ENCODE results near the gene MRPL49.

Gene MRPL49

GRCh38 chr11:65089621-65090020, 32.5 kb upstream of the MRPL49 start:
- Histone ChIP-seq H3K4me1 (ENCODE audit: control extremely low read depth in 1 of 4, control insufficient read depth in 4 of 4, insufficient read depth in 4 of 4, low read length in 3 of 4) (peaks cover 0 to 9% (median 8%) of the 10 kb centered on the region in 4 experiments), H3K4me3 (ENCODE audit: control insufficient read depth in 1 of 7, extremely low read depth in 1 of 7, insufficient read depth in 4 of 7, low read depth in 2 of 7, low read length in 6 of 7) (no peak overlapping the region), H3K27ac (ENCODE audit: insufficient read depth in 1 of 2, low read depth in 1 of 2, low read length in 2 of 2, poor library complexity in 1 of 2, severe bottlenecking in 2 of 2) (no peak overlapping the region), H3K27me3 (replicated peaks in 2 of 5; ENCODE audit: control insufficient read depth in 4 of 5, insufficient read depth in 5 of 5, low read length in 4 of 5) (no peaks in the 10 kb centered on the region), H3K36me3 (ENCODE audit: control insufficient read depth in 4 of 4, insufficient read depth in 4 of 4, low read length in 3 of 4) (peaks cover 4 to 47% (median 35%) of the 10 kb centered on the region in 4 experiments), H3K9me3 (ENCODE audit: control extremely low read depth in 1 of 5, control insufficient read depth in 4 of 5, insufficient read depth in 2 of 5, low read depth in 1 of 5, low read length in 4 of 5) (no peaks in the 10 kb centered on the region)
- ChIA-PET CTCF (interaction anchor here (1.0 to 1.1 kb wide), 2 partner anchors 9 to 12 kb away, joined by 3 read pairs; no protein-coding TSS in a partner anchor), POLR2A (no interaction called here)
- WGBS (ENCODE audit: insufficient coverage): 100% methylated on average over 2 of the region's 4 CpGs
- DNase-seq: no peak

- H3K9me3 ChIP-seq (ENCODE audit: control extremely low read depth in 1 of 5, control insufficient read depth in 4 of 5, insufficient read depth in 2 of 5, low read depth in 1 of 5, low read length in 4 of 5): no peaks in the 10 kb centered on the region
- no peak for DNase-seq
- CTCF ChIA-PET: interaction anchor here (1.0 kb wide), 2 partner anchors 11 to 15 kb away, joined by 3 read pairs; no protein-coding TSS in a partner anchor
- H3K36me3 ChIP-seq (ENCODE audit: control insufficient read depth in 4 of 4, insufficient read depth in 4 of 4, low read length in 3 of 4): peaks cover 1 to 41% (median 32%) of the 10 kb centered on the region in 4 experiments
- H3K4me1 ChIP-seq (ENCODE audit: control extremely low read depth in 1 of 4, control insufficient read depth in 4 of 4, insufficient read depth in 4 of 4, low read length in 3 of 4): peaks cover 0 to 2% (median under 1%) of the 10 kb centered on the region in 4 experiments
- H3K27ac ChIP-seq (ENCODE audit: insufficient read depth in 1 of 2, low read depth in 1 of 2, low read length in 2 of 2, poor library complexity in 1 of 2, severe bottlenecking in 2 of 2): no peak overlapping the region
- H3K27me3 ChIP-seq (replicated peaks in 2 of 5; ENCODE audit: control insufficient read depth in 4 of 5, insufficient read depth in 5 of 5, low read length in 4 of 5): no peaks in the 10 kb centered on the region
- POLR2A ChIA-PET: no interaction called here
- H3K4me3 ChIP-seq (ENCODE audit: control insufficient read depth in 1 of 7, extremely low read depth in 1 of 7, insufficient read depth in 4 of 7, low read depth in 2 of 7, low read length in 6 of 7): no peak overlapping the region
- WGBS (ENCODE audit: insufficient coverage): 94% methylated on average over 3 of the region's 4 CpGs
Observed at GRCh38 chr11:65090628-65091027, 31.5 kb upstream of the MRPL49 start.

- Histone ChIP-seq H3K4me1 (ENCODE audit: control extremely low read depth in 1 of 4, control insufficient read depth in 4 of 4, insufficient read depth in 4 of 4, low read length in 3 of 4) (peaks cover 4 to 15% (median 9%) of the 10 kb centered on the region in 4 experiments), H3K36me3 (ENCODE audit: control insufficient read depth in 4 of 4, insufficient read depth in 4 of 4, low read length in 3 of 4) (peaks cover 0 to 13% (median 9%) of the 10 kb centered on the region in 4 experiments), H3K27me3 (replicated peaks in 2 of 5; ENCODE audit: control insufficient read depth in 4 of 5, insufficient read depth in 5 of 5, low read length in 4 of 5) (no peaks in the 10 kb centered on the region), H3K4me3 (ENCODE audit: control insufficient read depth in 1 of 7, extremely low read depth in 1 of 7, insufficient read depth in 4 of 7, low read depth in 2 of 7, low read length in 6 of 7) (peak overlapping the region in 4 of 7 experiments; percentile 77 to 91 (median 82)), H3K9me3 (ENCODE audit: control extremely low read depth in 1 of 5, control insufficient read depth in 4 of 5, insufficient read depth in 2 of 5, low read depth in 1 of 5, low read length in 4 of 5) (no peaks in the 10 kb centered on the region), H3K27ac (ENCODE audit: insufficient read depth in 1 of 2, low read depth in 1 of 2, low read length in 2 of 2, poor library complexity in 1 of 2, severe bottlenecking in 2 of 2) (peak overlapping the region; percentile 68 to 86)
- DNase-seq: no peak
- ChIA-PET POLR2A (interaction anchor here (1.4 to 2.0 kb wide), 3 partner anchors 9 to 86 kb away, joined by 5 read pairs; partner anchors contain the start of gene TM7SF2), CTCF (interaction anchor here (0.6 to 4.9 kb wide), 4 partner anchors 10 to 789 kb away, joined by 3 to 56 read pairs (median 4); partner anchors contain the start of genes CDCA5, TM7SF2 and ZFPL1)
- WGBS (ENCODE audit: insufficient coverage): 85% methylated on average over 21 of the region's 22 CpGs
Observed at GRCh38 chr11:65095427-65095826, 26.7 kb upstream of the MRPL49 start.

- POLR2A ChIA-PET: interaction anchor here (1.2 to 2.0 kb wide), 4 partner anchors 10 to 85 kb away, joined by 3 to 5 read pairs (median 5); partner anchors contain the start of gene TM7SF2
- peak within 1 kb of the TSS; percentile 47 to 91 (median 78) for H3K4me3 ChIP-seq (ENCODE audit: control insufficient read depth in 1 of 7, extremely low read depth in 1 of 7, insufficient read depth in 4 of 7, low read depth in 2 of 7, low read length in 6 of 7)
- CTCF ChIA-PET: interaction anchor here (0.6 to 4.9 kb wide), 7 partner anchors 9 to 789 kb away, joined by 3 to 56 read pairs (median 3); partner anchors contain the start of gene TM7SF2
- H3K27ac ChIP-seq (ENCODE audit: insufficient read depth in 1 of 2, low read depth in 1 of 2, low read length in 2 of 2, poor library complexity in 1 of 2, severe bottlenecking in 2 of 2): peak within 1 kb of the TSS; percentile 68 to 86
- 0% methylated on average over 35 of the region's 52 CpGs for WGBS (ENCODE audit: insufficient coverage)
- no peaks in the 10 kb centered on the region for H3K27me3 ChIP-seq (replicated peaks in 2 of 5; ENCODE audit: control insufficient read depth in 4 of 5, insufficient read depth in 5 of 5, low read length in 4 of 5)
- no peaks in the 10 kb centered on the region for H3K9me3 ChIP-seq (ENCODE audit: control extremely low read depth in 1 of 5, control insufficient read depth in 4 of 5, insufficient read depth in 2 of 5, low read depth in 1 of 5, low read length in 4 of 5)
- DNase-seq: peak; percentile 94 to 96 (median 96)
- peaks cover 4 to 15% (median 9%) of the 10 kb centered on the region in 4 experiments for H3K4me1 ChIP-seq (ENCODE audit: control extremely low read depth in 1 of 4, control insufficient read depth in 4 of 4, insufficient read depth in 4 of 4, low read length in 3 of 4)
- H3K36me3 ChIP-seq (ENCODE audit: control insufficient read depth in 4 of 4, insufficient read depth in 4 of 4, low read length in 3 of 4): peaks cover 0 to 13% (median 9%) of the 10 kb centered on the region in 4 experiments
Observed at GRCh38 chr11:65095974-65096806, 25.9 kb upstream of the MRPL49 start, which contains the start of gene VPS51. Gene VPS51, plus strand, starts transcription at chr11:65096214. Its CDS starts 37 bp downstream, at chr11:65096251.

- ChIA-PET POLR2A (interaction anchor here (1.2 to 1.6 kb wide), 3 partner anchors 14 to 84 kb away, joined by 3 to 5 read pairs (median 5); partner anchors contain the start of gene TM7SF2), CTCF (interaction anchor here (0.8 to 4.9 kb wide), 7 partner anchors 9 to 248 kb away, joined by 3 to 56 read pairs (median 4); partner anchors contain the start of genes ARL2 and TM7SF2)
- peaks cover 4 to 15% (median 9%) of the 10 kb centered on the region in 4 experiments for H3K4me1 ChIP-seq (ENCODE audit: control extremely low read depth in 1 of 4, control insufficient read depth in 4 of 4, insufficient read depth in 4 of 4, low read length in 3 of 4)
- peak overlapping the region; percentile 68 to 86 for H3K27ac ChIP-seq (ENCODE audit: insufficient read depth in 1 of 2, low read depth in 1 of 2, low read length in 2 of 2, poor library complexity in 1 of 2, severe bottlenecking in 2 of 2)
- H3K36me3 ChIP-seq (ENCODE audit: control insufficient read depth in 4 of 4, insufficient read depth in 4 of 4, low read length in 3 of 4): peaks cover 0 to 15% (median 10%) of the 10 kb centered on the region in 4 experiments
- 66% methylated on average over 5 of the region's 8 CpGs for WGBS (ENCODE audit: insufficient coverage)
- H3K9me3 ChIP-seq (ENCODE audit: control extremely low read depth in 1 of 5, control insufficient read depth in 4 of 5, insufficient read depth in 2 of 5, low read depth in 1 of 5, low read length in 4 of 5): no peaks in the 10 kb centered on the region
- no peaks in the 10 kb centered on the region for H3K27me3 ChIP-seq (replicated peaks in 2 of 5; ENCODE audit: control insufficient read depth in 4 of 5, insufficient read depth in 5 of 5, low read length in 4 of 5)
- no peak for DNase-seq
- H3K4me3 ChIP-seq (ENCODE audit: control insufficient read depth in 1 of 7, extremely low read depth in 1 of 7, insufficient read depth in 4 of 7, low read depth in 2 of 7, low read length in 6 of 7): peak overlapping the region in 6 of 7 experiments; percentile 62 to 91 (median 80)
Observed at GRCh38 chr11:65096926-65097325, 25.2 kb upstream of the MRPL49 start.

DNA sequence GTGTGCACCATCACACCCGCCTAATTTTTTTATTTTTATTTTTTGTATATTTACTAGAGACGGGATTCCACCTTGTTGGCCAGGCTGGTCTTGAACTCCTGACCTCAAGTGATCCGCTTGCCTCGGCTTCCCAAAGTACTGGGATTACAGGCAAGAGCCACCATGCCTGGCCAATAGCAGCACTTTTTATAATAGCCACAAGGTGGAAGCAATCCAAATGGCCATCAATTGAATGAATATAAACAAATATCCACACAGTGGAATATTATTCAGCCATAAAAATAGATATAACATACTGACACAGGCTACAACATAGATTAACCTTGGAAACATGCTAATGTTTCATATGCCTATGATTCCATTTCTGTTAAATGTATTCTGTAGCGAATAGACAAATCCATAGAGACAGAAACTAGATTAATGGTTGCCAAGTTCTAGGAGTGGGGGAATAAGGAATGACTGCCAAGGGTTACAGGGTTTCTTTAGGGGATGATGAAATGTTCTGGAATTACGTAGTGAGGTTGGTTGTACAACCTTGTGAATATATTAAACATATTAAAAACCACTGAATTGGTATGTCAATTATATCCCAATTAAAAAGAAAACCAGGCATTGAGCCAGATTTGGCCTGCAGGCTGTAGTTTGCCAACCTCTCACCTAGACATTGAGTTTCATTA, 21.3 kb upstream of the MRPL49 start:
- Histone ChIP-seq H3K4me1 (ENCODE audit: control extremely low read depth in 1 of 4, control insufficient read depth in 4 of 4, insufficient read depth in 4 of 4, low read length in 3 of 4) (peaks cover 4 to 11% (median 7%) of the 10 kb centered on the region in 4 experiments), H3K36me3 (ENCODE audit: control insufficient read depth in 4 of 4, insufficient read depth in 4 of 4, low read length in 3 of 4) (peaks cover under 1 to 42% (median 22%) of the 10 kb centered on the region in 4 experiments), H3K4me3 (ENCODE audit: control insufficient read depth in 1 of 7, extremely low read depth in 1 of 7, insufficient read depth in 4 of 7, low read depth in 2 of 7, low read length in 6 of 7) (no peak overlapping the region), H3K27ac (ENCODE audit: insufficient read depth in 1 of 2, low read depth in 1 of 2, low read length in 2 of 2, poor library complexity in 1 of 2, severe bottlenecking in 2 of 2) (peak overlapping the region in 1 of 2 experiments; percentile 41), H3K27me3 (replicated peaks in 2 of 5; ENCODE audit: control insufficient read depth in 4 of 5, insufficient read depth in 5 of 5, low read length in 4 of 5) (no peaks in the 10 kb centered on the region), H3K9me3 (ENCODE audit: control extremely low read depth in 1 of 5, control insufficient read depth in 4 of 5, insufficient read depth in 2 of 5, low read depth in 1 of 5, low read length in 4 of 5) (no peaks in the 10 kb centered on the region)
- WGBS (ENCODE audit: insufficient coverage): 100% methylated on average over 3 of the region's 6 CpGs
- CTCF ChIA-PET: interaction anchor here (1.3 to 4.9 kb wide), 4 partner anchors 11 to 97 kb away, joined by 4 to 56 read pairs (median 17); partner anchors contain the start of gene TM7SF2
- DNase-seq: no peak
- POLR2A ChIA-PET: interaction anchor here (2.0 kb wide), 1 partner anchor 10 kb away, joined by 5 read pairs; no protein-coding TSS in a partner anchor

Data from common myeloid progenitor, CD34-positive (primary cell).